ENCODE results near the gene NF1. TPM values are rescaled to one million over a fixed set of nuclear protein-coding genes. Genes with fewer than 3 reads are reported as not detected.

The NF1 gene
- total RNA-seq, 4 donors from 2014 or later = 40.9 to 64.8 (median 44.5) TPM

DNA sequence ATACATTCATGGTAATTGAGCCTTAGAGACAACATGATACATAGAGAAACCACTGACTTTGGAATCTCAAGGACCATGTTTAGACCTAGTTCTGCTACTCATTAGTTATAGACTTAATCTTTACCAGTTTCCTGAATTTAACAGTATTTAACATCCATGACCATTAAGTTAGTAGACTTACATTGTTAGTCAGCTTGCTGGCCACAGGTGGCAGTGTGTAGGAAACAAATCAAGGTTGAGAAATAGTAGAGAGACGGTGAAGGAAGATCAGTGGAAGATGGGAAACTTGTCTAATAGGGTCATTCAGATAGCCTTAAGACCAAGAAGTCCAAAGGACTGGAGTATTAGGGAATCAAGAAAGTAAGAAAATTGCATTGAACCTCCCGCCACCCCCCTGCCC lies 171.3 kb downstream of the NF1 start:
- intact Hi-C loops (cut with DNase I) = no loop called here
- Histone ChIP-seq H3K27ac (replicated peaks in 1 of 4) (no peak overlapping the region), H3K36me3 (peaks cover 5 to 73% (median 34%) of the 10 kb centered on the region in 4 donors), H3K9me3 (no peaks in the 10 kb centered on the region), H3K4me3 (no peak overlapping the region), H3K27me3 (no peaks in the 10 kb centered on the region), H3K4me1 (peaks cover 13 to 19% (median 17%) of the 10 kb centered on the region in 4 donors)
- no peak for TF ChIP-seq EP300 (IDR thresholded peaks at IDR 0.05)
- TF ChIP-seq POLR2AphosphoS5 (IDR thresholded peaks at IDR 0.05) = no peak
- no peak for TF ChIP-seq POLR2A (IDR thresholded peaks at IDR 0.05; ENCODE audit: low read depth)
- TF ChIP-seq CTCF (IDR thresholded peaks at IDR 0.05) = no peak
- no peak for DNase-seq (ENCODE audit: extremely low spot score)
- WGBS = 92% methylated on average over 2 of the region's 2 CpGs

GRCh38 chr17:31269036-31269577 lies 174.3 kb downstream of the NF1 start:
- Histone ChIP-seq H3K27me3 (no peaks in the 10 kb centered on the region), H3K4me1 (peaks cover 13 to 33% (median 25%) of the 10 kb centered on the region in 4 donors), H3K4me3 (no peak overlapping the region), H3K9me3 (no peaks in the 10 kb centered on the region), H3K27ac (replicated peaks in 1 of 4) (peak overlapping the region in 3 of 4 donors; percentile 8 to 44 (median 36)), H3K36me3 (peaks cover 0 to 64% (median 21%) of the 10 kb centered on the region in 4 donors)
- TF ChIP-seq EP300 (IDR thresholded peaks at IDR 0.05) (no peak), CTCF (IDR thresholded peaks at IDR 0.05) (no peak), POLR2A (IDR thresholded peaks at IDR 0.05; ENCODE audit: low read depth) (no peak), POLR2AphosphoS5 (IDR thresholded peaks at IDR 0.05) (no peak)
- WGBS = 100% methylated on average over 2 of the region's 2 CpGs
- DNase-seq (ENCODE audit: extremely low spot score) = no peak
- intact Hi-C loops (cut with DNase I) = no loop called here

- intact Hi-C loops (cut with DNase I) = no loop called here
- Histone ChIP-seq H3K27ac (replicated peaks in 1 of 4) (peak overlapping the region in 3 of 4 donors; percentile 12 to 16 (median 15)), H3K4me3 (no peak overlapping the region), H3K9me3 (no peaks in the 10 kb centered on the region), H3K36me3 (peaks cover 0 to 64% (median 21%) of the 10 kb centered on the region in 4 donors), H3K27me3 (no peaks in the 10 kb centered on the region), H3K4me1 (peaks cover 13 to 37% (median 25%) of the 10 kb centered on the region in 4 donors)
- WGBS = 45% methylated on average over 1 of the region's 1 CpG
- DNase-seq (ENCODE audit: extremely low spot score) = no peak
- TF ChIP-seq CTCF (IDR thresholded peaks at IDR 0.05) = no peak
- no peak for TF ChIP-seq EP300 (IDR thresholded peaks at IDR 0.05)
- TF ChIP-seq POLR2AphosphoS5 (IDR thresholded peaks at IDR 0.05) = no peak
- no peak for TF ChIP-seq POLR2A (IDR thresholded peaks at IDR 0.05; ENCODE audit: low read depth)
Observed at GRCh38 chr17:31269578-31269983, 174.8 kb downstream of the NF1 start.

DNA sequence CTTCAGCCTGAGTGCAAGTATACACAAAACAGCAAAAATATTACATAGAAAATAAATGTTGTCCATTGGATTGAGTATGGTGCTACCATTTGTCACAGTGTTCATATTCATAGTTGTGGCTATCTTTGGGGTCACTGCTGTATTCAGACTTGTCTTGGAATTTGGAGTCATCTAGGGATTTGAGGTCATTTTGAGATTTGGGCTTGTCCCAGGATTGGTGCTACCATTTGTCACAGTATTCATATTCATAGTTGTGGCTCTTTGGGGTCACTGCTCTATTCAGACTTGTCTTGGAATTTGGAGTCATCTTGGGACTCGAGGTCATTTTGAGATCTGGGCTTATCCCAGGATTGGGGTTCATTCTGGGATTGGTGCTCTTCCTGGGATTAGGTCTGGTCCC lies 177.5 kb downstream of the NF1 start:
- 67% methylated on average over 1 of the region's 1 CpG for WGBS
- Histone ChIP-seq H3K27me3 (no peaks in the 10 kb centered on the region), H3K4me3 (no peak overlapping the region), H3K4me1 (peaks cover 13 to 43% (median 25%) of the 10 kb centered on the region in 4 donors), H3K27ac (replicated peaks in 1 of 4) (no peak overlapping the region), H3K36me3 (peaks cover 2 to 51% (median 17%) of the 10 kb centered on the region in 4 donors), H3K9me3 (no peaks in the 10 kb centered on the region)
- no peak for DNase-seq (ENCODE audit: extremely low spot score)
- TF ChIP-seq CTCF (IDR thresholded peaks at IDR 0.05) = no peak
- no peak for TF ChIP-seq EP300 (IDR thresholded peaks at IDR 0.05)
- TF ChIP-seq POLR2AphosphoS5 (IDR thresholded peaks at IDR 0.05) = no peak
- no peak for TF ChIP-seq POLR2A (IDR thresholded peaks at IDR 0.05; ENCODE audit: low read depth)
- intact Hi-C loops (cut with DNase I) = no loop called here

DNA sequence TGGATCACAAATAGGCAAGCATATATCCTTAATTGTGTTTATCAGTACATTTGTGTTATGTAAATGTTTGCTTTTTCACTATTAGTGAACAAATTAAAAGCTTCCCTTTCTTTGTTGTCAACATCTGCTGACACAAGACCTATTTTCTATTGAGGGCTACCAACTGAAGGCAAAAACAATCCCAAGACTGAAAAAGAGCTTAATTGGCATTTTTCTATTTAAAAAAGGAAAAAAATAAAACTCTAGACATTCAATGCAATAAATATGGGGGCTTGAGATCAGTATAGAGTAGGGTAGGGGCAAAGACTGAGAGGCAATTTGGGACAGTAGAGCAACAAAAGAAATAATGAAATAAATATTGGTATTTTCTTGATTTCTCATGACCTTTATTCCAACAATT lies 178.0 kb downstream of the NF1 start:
- intact Hi-C loops (cut with DNase I) = no loop called here

More for the DNA sequence above, 178.0 kb downstream of the NF1 start:
- peaks cover 13 to 43% (median 25%) of the 10 kb centered on the region in 4 donors for H3K4me1 ChIP-seq
- TF ChIP-seq POLR2A (IDR thresholded peaks at IDR 0.05; ENCODE audit: low read depth) = no peak
- no peak for TF ChIP-seq EP300 (IDR thresholded peaks at IDR 0.05)
- TF ChIP-seq CTCF (IDR thresholded peaks at IDR 0.05) = no peak
- TF ChIP-seq POLR2AphosphoS5 (IDR thresholded peaks at IDR 0.05) = no peak
- H3K36me3 ChIP-seq = peaks cover 5 to 53% (median 20%) of the 10 kb centered on the region in 4 donors
- no peak for DNase-seq (ENCODE audit: extremely low spot score)
- H3K27ac ChIP-seq (replicated peaks in 1 of 4) = no peak overlapping the region
- no peaks in the 10 kb centered on the region for H3K27me3 ChIP-seq
- no peak overlapping the region for H3K4me3 ChIP-seq
- no peaks in the 10 kb centered on the region for H3K9me3 ChIP-seq
